HepG2 (cell line): ENCODE measurements around the gene QRICH2. TPM values are rescaled to one million over a fixed set of nuclear protein-coding genes. Genes with fewer than 3 reads are reported as not detected.

Experiments used
- ARID2 ChIP-seq: sonication (generic); formaldehyde crosslinking; IDR thresholded peaks from 2 replicates; pipeline ENCODE4 v1.8.1; 2022; ENCODE audit warnings: mild to moderate bottlenecking, missing genetic modification reagents, borderline replicate concordance
- MATR3 ChIP-seq: sonication (generic); formaldehyde crosslinking; IDR thresholded peaks from 2 replicates; pipeline ENCODE4 v1.4.0; 2020; ENCODE audit warnings: missing genetic modification reagents
- MED13 ChIP-seq: sonication (generic); formaldehyde crosslinking; IDR thresholded peaks from 2 replicates; pipeline ENCODE4 v1.5.0; 2020; ENCODE audit warnings: missing genetic modification reagents
- MYC ChIP-seq: sonication (generic); formaldehyde crosslinking; IDR thresholded peaks from 2 replicates; pipeline ENCODE4 v1.9.0; 2021; ENCODE audit warnings: missing genetic modification reagents, borderline replicate concordance
- REXO4 ChIP-seq: sonication (generic); formaldehyde crosslinking; IDR thresholded peaks from 2 replicates; pipeline ENCODE4 v1.8.0; 2022; ENCODE audit warnings: missing genetic modification reagents, mild to moderate bottlenecking, borderline replicate concordance
- SAFB2 ChIP-seq: sonication (generic); formaldehyde crosslinking; IDR thresholded peaks from 2 replicates; pipeline ENCODE4 v1.5.1; 2020; ENCODE audit warnings: missing genetic modification reagents, low read depth, mild to moderate bottlenecking, borderline replicate concordance
- SMAD9 ChIP-seq: sonication (generic); formaldehyde crosslinking; IDR thresholded peaks from 2 replicates; pipeline ENCODE4 v1.5.1; 2020; ENCODE audit warnings: mild to moderate bottlenecking, missing genetic modification reagents
- SMYD3 ChIP-seq: sonication (generic); formaldehyde crosslinking; IDR thresholded peaks from 2 replicates; pipeline ENCODE4 v1.8.1; 2023; ENCODE audit warnings: mild to moderate bottlenecking, missing genetic modification reagents
- TGIF2 ChIP-seq: IDR thresholded peaks from 2 replicates; pipeline ENCODE4 v1.6.1; 2016; ENCODE audit warnings: control low read depth, missing compliant biosample characterization
- TP53 ChIP-seq: sonication (generic); formaldehyde crosslinking; conservative IDR thresholded peaks from 2 replicates; pipeline ENCODE4 v1.4.0; 2020; ENCODE audit warnings: missing genetic modification reagents
- ZNF17 ChIP-seq: sonication (generic); formaldehyde crosslinking; IDR thresholded peaks from 2 replicates; pipeline ENCODE4 v1.5.0; 2020; ENCODE audit warnings: mild to moderate bottlenecking, missing genetic modification reagents
- ZNF207 ChIP-seq: fragments of 450-650 bp; IDR thresholded peaks from 2 replicates; pipeline ENCODE4 v1.6.1; 2016; ENCODE audit warnings: antibody characterized with exemption, borderline replicate concordance
- ZNF264 ChIP-seq: sonication (generic); formaldehyde crosslinking; IDR thresholded peaks from 2 replicates; pipeline ENCODE4 v1.4.0; 2020; ENCODE audit warnings: missing genetic modification reagents
- ZNF552 ChIP-seq: sonication (generic); formaldehyde crosslinking; IDR thresholded peaks from 2 replicates; pipeline ENCODE4 v1.9.0; 2022; ENCODE audit warnings: missing genetic modification reagents, mild to moderate bottlenecking, borderline replicate concordance
- ZNF589 ChIP-seq: sonication (generic); formaldehyde crosslinking; conservative IDR thresholded peaks from 2 replicates; pipeline ENCODE4 v1.8.0; 2022; ENCODE audit warnings: mild to moderate bottlenecking, moderate library complexity, missing genetic modification reagents
- ZNF839 ChIP-seq: sonication (generic); formaldehyde crosslinking; IDR thresholded peaks from 2 replicates; pipeline ENCODE4 v1.4.0; 2020; ENCODE audit warnings: missing genetic modification reagents, mild to moderate bottlenecking, borderline replicate concordance
- polyA plus RNA-seq, 8 experiments: library from polyadenylated mRNA; depleted of rRNA in 3 of 8; stranded (reverse) in 7 of 8; unstranded in 1 of 8; fragments of >200 nt; fragmentation: Illumina TruSeq in 4 of 8; extraction: Trizol in 4 of 8; gene quantifications; 2 replicates each; pipeline versions ENCODE4 v1.2.1 to v1.2.3, GENCODE V29; 2011 to 2016; ENCODE audit warnings: low read depth in 4 of 8, missing spikeins in 1 of 8, mixed read lengths in 1 of 8; ENCODE audit not compliant: insufficient read depth in 1 of 8
- total RNA-seq, 5 experiments: library from RNA; depleted of rRNA; stranded (reverse); fragments of >200 nt; fragmentation: Illumina TruSeq; extraction: Trizol; gene quantifications; 2 replicates each; pipeline ENCODE4 v1.2.3, GENCODE V29; 2016; ENCODE audit warnings: low read depth in 1 of 5
- TF ChIP-seq, protein P1 (sequence below), 2 experiments: sonication (generic) in 1 of 2; formaldehyde crosslinking in 1 of 2; IDR thresholded peaks; 2 replicates each; pipeline versions ENCODE4 v1.5.1 to v1.6.1; 2011 to 2020; ENCODE audit warnings: borderline replicate concordance in 1 of 2, low read depth in 1 of 2, low read length in 1 of 2, mild to moderate bottlenecking in 1 of 2, missing genetic modification reagents in 1 of 2, moderate library complexity in 1 of 2
- TF ChIP-seq, protein P2 (sequence below): sonication (generic); formaldehyde crosslinking; IDR thresholded peaks from 2 replicates; pipeline ENCODE4 v1.5.0; 2020; ENCODE audit warnings: mild to moderate bottlenecking, missing genetic modification reagents
- TF ChIP-seq, protein P3 (sequence below): sonication (generic); formaldehyde crosslinking; IDR thresholded peaks from 2 replicates; pipeline ENCODE4 v1.5.1; 2020; ENCODE audit warnings: missing genetic modification reagents, mild to moderate bottlenecking, borderline replicate concordance
- TF ChIP-seq, protein P4 (sequence below): sonication (generic); formaldehyde crosslinking; IDR thresholded peaks from 2 replicates; pipeline ENCODE4 v1.5.0; 2020; ENCODE audit warnings: missing genetic modification reagents
- TF ChIP-seq, protein P5 (sequence below): sonication (generic); formaldehyde crosslinking; conservative IDR thresholded peaks from 2 replicates; pipeline ENCODE4 v1.8.1; 2023; ENCODE audit warnings: missing genetic modification reagents

Gene QRICH2
- total and polyA plus RNA-seq, 2 of the 13 experiments (the other 11 are each of a cell fraction or from before 2014, with no cell fraction given) = 3.7 to 5.7 TPM

DNA sequence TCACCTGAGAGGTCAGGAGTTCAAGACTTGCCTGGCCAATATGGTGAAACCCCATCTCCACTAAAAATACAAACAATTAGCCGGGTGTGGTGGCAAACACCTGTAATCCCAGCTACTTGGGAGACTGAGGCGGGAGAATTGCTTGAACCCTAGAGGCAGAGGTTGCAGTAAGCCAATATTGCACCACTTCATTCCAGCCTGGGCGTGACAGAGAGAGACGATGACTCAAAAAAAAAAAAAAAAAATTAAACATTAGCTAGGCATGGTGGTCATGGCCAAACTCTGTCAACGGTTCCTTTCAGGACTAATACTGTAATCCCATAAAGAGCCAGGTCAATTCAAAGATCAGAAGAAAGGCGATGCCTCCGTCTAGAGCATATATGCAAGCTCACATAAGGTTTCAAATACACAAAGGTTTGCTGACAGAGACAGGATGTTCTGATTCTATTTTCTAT is 70.2 kb downstream of the QRICH2 start (continued):
- TF ChIP-seq, protein P1, sequence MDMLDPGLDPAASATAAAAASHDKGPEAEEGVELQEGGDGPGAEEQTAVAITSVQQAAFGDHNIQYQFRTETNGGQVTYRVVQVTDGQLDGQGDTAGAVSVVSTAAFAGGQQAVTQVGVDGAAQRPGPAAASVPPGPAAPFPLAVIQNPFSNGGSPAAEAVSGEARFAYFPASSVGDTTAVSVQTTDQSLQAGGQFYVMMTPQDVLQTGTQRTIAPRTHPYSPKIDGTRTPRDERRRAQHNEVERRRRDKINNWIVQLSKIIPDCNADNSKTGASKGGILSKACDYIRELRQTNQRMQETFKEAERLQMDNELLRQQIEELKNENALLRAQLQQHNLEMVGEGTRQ (IDR thresholded peaks at IDR 0.05; ENCODE audit: low read depth, low read length) = no peak
- TF ChIP-seq, protein P1 (CRISPR knock-in tag; IDR thresholded peaks at IDR 0.05; ENCODE audit: borderline replicate concordance) = no peak
- TF ChIP-seq TGIF2 (CRISPR knock-in tag) = no peak
- TF ChIP-seq ZNF17 = no peak
- no peak for TF ChIP-seq SMAD9 (CRISPR knock-in tag)
- TF ChIP-seq, protein P2, sequence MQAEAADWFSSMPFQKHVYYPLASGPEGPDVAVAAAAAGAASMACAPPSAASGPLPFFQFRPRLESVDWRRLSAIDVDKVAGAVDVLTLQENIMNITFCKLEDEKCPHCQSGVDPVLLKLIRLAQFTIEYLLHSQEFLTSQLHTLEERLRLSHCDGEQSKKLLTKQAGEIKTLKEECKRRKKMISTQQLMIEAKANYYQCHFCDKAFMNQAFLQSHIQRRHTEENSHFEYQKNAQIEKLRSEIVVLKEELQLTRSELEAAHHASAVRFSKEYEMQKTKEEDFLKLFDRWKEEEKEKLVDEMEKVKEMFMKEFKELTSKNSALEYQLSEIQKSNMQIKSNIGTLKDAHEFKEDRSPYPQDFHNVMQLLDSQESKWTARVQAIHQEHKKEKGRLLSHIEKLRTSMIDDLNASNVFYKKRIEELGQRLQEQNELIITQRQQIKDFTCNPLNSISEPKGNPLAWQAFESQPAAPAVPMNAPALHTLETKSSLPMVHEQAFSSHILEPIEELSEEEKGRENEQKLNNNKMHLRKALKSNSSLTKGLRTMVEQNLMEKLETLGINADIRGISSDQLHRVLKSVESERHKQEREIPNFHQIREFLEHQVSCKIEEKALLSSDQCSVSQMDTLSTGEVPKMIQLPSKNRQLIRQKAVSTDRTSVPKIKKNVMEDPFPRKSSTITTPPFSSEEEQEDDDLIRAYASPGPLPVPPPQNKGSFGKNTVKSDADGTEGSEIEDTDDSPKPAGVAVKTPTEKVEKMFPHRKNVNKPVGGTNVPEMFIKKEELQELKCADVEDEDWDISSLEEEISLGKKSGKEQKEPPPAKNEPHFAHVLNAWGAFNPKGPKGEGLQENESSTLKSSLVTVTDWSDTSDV (CRISPR knock-in tag) = no peak
- TF ChIP-seq REXO4 = no peak
- peak; percentile 55; the same call in 1 of the 2 replicates for TF ChIP-seq ZNF589 (CRISPR knock-in tag)
- TF ChIP-seq TP53 (CRISPR knock-in tag) = no peak
- no peak for TF ChIP-seq MATR3
- peak; percentile 86 for TF ChIP-seq ARID2
- no peak for TF ChIP-seq SAFB2 (CRISPR knock-in tag)
- TF ChIP-seq, protein P3, sequence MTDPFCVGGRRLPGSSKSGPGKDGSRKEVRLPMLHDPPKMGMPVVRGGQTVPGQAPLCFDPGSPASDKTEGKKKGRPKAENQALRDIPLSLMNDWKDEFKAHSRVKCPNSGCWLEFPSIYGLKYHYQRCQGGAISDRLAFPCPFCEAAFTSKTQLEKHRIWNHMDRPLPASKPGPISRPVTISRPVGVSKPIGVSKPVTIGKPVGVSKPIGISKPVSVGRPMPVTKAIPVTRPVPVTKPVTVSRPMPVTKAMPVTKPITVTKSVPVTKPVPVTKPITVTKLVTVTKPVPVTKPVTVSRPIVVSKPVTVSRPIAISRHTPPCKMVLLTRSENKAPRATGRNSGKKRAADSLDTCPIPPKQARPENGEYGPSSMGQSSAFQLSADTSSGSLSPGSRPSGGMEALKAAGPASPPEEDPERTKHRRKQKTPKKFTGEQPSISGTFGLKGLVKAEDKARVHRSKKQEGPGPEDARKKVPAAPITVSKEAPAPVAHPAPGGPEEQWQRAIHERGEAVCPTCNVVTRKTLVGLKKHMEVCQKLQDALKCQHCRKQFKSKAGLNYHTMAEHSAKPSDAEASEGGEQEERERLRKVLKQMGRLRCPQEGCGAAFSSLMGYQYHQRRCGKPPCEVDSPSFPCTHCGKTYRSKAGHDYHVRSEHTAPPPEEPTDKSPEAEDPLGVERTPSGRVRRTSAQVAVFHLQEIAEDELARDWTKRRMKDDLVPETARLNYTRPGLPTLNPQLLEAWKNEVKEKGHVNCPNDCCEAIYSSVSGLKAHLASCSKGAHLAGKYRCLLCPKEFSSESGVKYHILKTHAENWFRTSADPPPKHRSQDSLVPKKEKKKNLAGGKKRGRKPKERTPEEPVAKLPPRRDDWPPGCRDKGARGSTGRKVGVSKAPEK (CRISPR knock-in tag) = no peak
- no peak for TF ChIP-seq ZNF552
- no peak for TF ChIP-seq MED13 (CRISPR knock-in tag)
- TF ChIP-seq SMYD3 (CRISPR knock-in tag) = 0 out of 2 replicates have a peak, but pooled peaks have one; percentile 30
- TF ChIP-seq ZNF264 = no peak
- TF ChIP-seq, protein P4, sequence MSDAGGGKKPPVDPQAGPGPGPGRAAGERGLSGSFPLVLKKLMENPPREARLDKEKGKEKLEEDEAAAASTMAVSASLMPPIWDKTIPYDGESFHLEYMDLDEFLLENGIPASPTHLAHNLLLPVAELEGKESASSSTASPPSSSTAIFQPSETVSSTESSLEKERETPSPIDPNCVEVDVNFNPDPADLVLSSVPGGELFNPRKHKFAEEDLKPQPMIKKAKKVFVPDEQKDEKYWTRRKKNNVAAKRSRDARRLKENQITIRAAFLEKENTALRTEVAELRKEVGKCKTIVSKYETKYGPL (CRISPR knock-in tag) = no peak
- TF ChIP-seq MYC (CRISPR knock-in tag) = no peak
- TF ChIP-seq ZNF207 = no peak
- no peak for TF ChIP-seq ZNF839
- TF ChIP-seq, protein P5, sequence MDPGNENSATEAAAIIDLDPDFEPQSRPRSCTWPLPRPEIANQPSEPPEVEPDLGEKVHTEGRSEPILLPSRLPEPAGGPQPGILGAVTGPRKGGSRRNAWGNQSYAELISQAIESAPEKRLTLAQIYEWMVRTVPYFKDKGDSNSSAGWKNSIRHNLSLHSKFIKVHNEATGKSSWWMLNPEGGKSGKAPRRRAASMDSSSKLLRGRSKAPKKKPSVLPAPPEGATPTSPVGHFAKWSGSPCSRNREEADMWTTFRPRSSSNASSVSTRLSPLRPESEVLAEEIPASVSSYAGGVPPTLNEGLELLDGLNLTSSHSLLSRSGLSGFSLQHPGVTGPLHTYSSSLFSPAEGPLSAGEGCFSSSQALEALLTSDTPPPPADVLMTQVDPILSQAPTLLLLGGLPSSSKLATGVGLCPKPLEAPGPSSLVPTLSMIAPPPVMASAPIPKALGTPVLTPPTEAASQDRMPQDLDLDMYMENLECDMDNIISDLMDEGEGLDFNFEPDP = no peak
